ENCODE data around the gene USP37.
A peak's percentile ranks its signal among the peaks of the same experiment; 100 is the strongest.
"Not testable (repeated sequence)": the region's sequence is repeated elsewhere in the genome, so short reads cannot be mapped to it uniquely, and the experiment has no call there.

The USP37 gene

GRCh38 chr2:218568190-218569037, at the start of gene USP37, which contains the start of gene CNOT9:
TSS of gene USP37 (minus strand) at chr2:218568351. CDS start at chr2:218558653, 9,698 bp downstream.
TSS of gene CNOT9 (plus strand) at chr2:218568839. CDS start at chr2:218568955, 116 bp downstream.
- DNase-seq, result peak; percentile 99

DNA sequence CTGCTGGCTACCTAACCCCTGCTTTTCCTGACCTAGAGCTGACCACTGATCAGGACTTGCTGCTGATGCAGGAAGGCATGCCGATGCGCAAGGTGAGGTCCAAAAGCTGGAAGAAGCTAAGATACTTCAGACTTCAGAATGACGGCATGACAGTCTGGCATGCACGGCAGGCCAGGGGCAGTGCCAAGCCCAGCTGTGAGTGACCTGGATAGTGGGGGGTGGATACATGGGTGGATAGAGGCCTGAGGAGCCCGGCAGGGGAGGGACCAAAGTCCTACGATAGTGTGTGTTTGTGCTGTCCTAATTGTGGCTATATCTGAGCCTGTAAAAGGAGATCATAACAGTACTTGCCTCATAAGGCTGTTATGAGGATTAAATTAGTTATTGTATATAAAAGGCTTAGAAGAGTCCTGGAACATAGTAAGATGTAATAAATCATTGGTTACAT, 47.7 kb upstream of the USP37 start:
- DNase-seq, result no peak

DNA sequence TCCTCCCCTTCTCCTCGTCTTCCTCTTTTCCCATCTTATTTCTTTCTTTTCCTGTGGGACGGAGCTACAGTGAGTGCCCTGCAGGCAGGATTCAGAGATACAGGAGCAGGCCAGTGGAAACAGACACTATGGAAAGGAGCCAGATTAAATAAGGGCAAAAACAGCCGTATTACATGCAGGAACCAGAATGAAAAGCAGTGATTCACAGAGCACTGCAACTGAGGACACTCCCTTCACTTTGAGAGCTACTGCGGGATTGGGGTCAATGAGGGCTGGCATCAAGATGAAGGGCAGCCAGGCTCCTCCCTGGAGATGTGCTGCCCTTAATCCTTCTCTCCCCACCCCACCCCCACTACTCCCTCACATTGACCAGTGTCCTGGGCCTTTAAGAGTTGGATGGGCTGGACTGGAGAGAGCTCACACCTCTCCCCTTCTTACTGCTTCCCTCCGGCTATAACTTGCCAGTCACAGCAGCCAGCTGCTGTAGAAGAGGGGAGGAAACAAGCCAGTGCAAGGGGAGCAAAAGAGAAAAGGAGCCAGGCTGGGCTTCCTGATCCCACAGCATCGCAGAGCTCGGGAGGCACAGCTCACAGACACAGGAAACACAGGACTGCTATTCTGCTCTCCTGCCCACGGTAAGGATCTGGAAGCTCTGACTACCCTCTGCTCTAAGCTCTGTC, 39.4 kb upstream of the USP37 start, which contains the start of gene PLCD4:
PLCD4 (plus strand) TSS at position 464 of the 680 bp plus-strand sequence. CDS start 7,841 bp downstream, outside the sequence.
- no peak for DNase-seq

DNA sequence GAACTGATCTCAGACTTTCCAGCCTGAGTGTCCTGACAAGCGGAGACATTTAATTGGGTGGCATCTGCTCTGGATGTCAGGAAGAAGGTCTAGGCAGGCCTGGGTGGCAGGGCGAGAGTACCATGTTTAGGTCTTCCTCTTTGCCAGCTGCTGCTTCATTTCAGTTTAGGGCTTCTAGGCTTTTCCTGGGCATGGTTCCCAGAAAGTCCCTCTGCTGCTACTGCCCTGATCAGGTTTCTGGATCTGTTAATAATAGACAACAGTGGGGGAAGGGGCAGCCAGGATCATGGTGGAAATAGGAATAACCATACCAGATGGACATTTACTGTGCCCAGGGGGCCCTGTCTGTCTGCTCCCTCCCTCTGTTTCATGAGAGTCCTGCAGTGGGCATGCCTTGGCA, 37.3 kb upstream of the USP37 start:
- DNase-seq, result no peak

DNA sequence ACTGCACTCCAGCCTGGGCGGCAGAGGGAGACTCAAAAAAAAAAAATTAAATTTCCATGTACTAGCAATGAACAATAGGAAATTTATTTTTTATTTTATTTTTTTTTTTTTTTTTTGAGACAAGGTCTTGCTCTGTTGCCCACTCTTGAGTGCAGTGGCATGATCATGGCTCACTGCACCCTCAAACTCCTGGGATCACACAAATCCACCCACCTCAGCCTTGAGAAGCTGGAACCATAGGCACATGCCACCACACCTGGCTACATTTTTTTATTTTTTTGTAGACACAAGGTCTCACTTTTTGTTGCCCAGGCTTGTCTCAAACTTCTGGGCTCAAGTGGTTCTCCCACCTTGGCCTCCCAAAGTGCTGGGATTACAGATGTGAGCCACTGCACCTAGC, 17.4 kb upstream of the USP37 start:
- DNase-seq, result no peak

- DNase-seq, result no peak
Observed at GRCh38 chr2:218583983-218584850, 16.1 kb upstream of the USP37 start.

DNA sequence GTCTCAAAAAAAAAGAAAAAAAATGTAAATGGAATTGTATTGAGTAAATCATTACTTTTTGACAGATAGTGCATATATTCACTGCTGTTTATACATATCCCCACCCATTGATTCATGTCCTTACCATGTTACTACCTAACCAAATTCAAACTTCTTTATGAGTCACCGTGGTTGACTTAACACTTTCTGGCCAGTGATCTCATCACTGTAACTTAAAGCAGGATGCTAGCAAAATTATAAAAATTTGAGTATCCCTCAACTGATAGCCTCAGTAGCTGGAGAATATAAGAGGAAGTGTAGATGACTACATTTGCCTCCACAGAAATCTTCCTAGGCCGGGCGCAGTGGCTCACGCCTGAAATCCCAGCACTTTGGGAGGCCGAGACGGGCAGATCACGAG, 13.9 kb upstream of the USP37 start:
- DNase-seq, result no peak

- no peak for DNase-seq
Observed at GRCh38 chr2:218578272-218578877, 10.2 kb upstream of the USP37 start.

DNA sequence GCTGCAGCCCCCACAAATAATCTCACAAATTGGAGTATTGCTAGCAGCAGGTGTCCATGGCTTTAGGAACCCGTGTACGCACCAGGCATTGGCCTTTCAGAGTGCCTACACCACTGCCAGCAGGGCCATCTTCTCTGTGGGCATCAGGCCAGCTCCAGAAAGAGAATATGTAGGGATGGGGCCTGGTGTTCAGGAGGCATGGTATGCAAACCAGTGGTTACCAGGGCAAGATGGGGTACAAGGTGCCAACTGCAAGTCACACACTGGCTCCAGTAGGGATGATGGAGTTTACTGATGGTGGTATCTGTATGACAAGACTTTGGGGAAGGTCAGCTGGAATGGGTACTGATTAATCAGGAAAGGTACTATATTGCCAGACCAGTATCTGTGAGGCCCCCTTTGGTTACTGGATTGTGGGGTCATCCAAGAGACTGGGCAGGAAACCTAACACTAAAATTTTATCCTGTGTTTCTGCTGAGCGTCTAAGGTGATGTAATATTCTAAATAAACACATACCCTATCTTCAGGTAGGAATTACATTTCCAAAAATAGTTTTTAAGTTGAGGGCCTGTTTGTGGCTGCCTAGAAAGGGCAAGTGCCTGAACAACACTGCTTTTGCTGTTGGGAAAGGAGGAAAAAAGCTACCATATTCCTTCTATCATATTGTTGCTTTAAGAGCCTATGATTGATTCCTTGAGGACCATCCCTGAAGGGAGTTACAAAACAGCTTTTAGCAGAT, 9.5 kb upstream of the USP37 start:
- DNase-seq, result no peak

GRCh38 chr2:218576854-218577253, 8.7 kb upstream of the USP37 start:
- no peak for DNase-seq

DNA sequence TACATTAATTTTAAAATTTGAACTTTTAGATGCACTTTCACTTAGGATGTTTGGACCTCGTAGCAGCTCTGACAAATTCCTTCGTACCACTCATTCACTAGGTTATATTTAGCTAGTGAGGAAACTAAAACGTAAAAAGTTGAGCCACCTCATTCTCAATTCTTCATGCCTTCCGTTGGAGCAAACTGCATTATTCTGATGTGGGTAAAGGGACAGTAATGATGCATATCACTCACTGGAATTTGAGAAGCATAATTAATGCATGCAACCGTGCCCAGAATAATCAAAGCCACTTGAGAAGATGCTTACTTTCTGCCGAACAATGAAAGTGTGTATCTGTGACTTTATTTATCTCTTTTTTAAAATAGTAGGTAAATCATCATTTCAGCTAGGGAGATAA, 2.7 kb upstream of the USP37 start:
- no peak for DNase-seq

DNA sequence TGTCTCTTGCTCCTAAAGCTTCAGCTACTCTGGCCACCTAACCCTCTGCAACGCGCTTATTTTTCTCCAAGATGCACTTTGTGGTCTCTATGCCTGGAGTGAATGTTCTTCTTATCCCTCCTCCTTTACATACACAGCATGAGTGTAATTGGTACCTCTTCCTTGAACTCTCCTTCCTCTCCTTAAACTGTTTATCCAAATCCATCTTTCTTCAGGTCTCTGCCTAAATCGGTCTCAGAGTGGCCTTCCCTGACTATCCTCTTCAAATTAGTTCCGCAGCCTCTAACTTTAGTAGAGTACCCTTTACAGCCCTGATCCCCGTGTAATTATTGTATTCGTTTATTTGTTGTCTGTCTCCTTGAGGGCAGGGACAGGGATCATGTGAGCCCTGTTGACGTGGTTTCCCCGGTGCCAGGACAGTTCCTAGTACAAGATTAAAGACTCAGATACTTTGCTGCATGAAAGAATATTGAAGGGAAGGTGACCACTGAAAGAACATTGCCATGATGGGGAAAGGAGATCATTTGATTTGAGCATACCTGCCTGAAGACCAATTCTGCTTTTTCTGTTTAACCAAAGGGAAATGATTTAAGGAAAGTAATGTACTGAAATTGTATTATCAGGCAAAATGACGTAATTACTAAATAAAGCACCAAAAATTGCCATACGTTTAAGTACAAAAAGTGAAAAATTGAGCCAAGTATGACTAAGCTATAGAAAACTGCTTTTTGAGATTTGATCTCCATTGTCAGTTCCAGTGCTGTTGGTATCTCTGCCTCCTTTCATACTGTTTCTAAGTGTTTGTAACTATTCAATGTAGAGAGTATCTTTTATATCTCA, 1.7 kb upstream of the USP37 start:
- DNase-seq, result peak; percentile 15

GRCh38 chr2:218569038-218569431, 884 bp upstream of the USP37 start:
- DNase-seq, result peak; percentile 73

- DNase-seq, result peak; percentile 77
Observed at GRCh38 chr2:218567797-218568189, 358 bp downstream of the USP37 start.

- no peak for DNase-seq
Observed at GRCh38 chr2:218566296-218566695, 1.9 kb downstream of the USP37 start.

DNA sequence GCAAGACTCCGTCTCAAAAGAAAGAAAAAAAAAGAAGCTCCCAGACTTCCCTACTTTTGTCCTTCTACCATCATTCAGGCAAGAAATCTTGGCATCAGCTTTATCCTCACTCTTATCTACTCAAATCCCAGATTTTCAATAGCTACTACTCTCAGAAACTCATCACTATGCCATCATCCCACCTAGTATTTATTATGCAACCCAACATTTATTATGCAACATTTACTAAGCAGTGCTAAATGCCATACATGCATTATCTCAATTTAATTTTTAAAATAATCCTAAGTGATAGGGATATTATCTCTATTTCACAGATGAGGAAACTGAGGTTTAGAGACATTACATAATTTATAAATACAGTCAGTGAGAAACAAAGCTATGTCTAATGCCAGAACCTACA, 4.1 kb downstream of the USP37 start:
- no peak for DNase-seq

DNA sequence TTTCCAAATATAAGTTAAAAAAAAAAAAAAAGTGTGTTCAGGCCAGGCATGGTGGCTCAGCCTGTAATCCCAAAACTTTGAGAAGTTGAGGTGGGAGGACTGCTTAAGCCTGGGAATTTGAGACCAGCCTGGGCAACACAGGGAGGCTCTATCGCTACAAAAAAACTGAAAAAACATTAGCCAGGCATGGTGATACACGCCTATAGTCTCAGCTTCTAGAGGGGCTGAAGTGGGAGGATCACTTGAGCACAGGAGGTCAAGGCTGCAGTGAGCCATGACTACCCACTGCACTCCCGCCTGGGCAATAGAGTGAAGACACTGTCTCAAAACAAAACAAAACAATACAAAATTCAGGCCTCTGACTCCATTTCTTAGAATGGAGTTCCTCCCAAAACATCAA, 9.2 kb downstream of the USP37 start:
- no peak for DNase-seq

GRCh38 chr2:218557941-218558340, 10.2 kb downstream of the USP37 start:
- no peak for DNase-seq

- DNase-seq, result no peak
Observed at GRCh38 chr2:218555527-218555926, 12.6 kb downstream of the USP37 start.

- DNase-seq, result not testable (repeated sequence)
Observed at GRCh38 chr2:218554225-218554624, 13.9 kb downstream of the USP37 start.

GRCh38 chr2:218547978-218548377, 20.2 kb downstream of the USP37 start:
- no peak for DNase-seq
